MM.1S (cell line): Measurements from ENCODE around the gene USP31.

Experiments
- EZH2 ChIP-seq: fragments of 300-600 bp; sonication (generic); optimal IDR thresholded peaks from 2 replicates; pipeline ENCODE3; 2017; ENCODE audit warnings: low read depth, mild to moderate bottlenecking, antibody characterized with exemption, low read length, mixed read lengths
- EZH2phosphoT487 ChIP-seq: fragments of 300-600 bp; sonication (generic); IDR thresholded peaks from 2 replicates; pipeline ENCODE4 v1.6.1; 2018; ENCODE audit warnings: antibody characterized with exemption, low read length
- TF ChIP-seq, protein P1 (sequence below): fragments of 300-600 bp; sonication (generic); IDR thresholded peaks from 2 replicates; pipeline ENCODE4 v1.5.1; 2016; ENCODE audit warnings: antibody characterized with exemption, low read length, mixed read lengths

DNA sequence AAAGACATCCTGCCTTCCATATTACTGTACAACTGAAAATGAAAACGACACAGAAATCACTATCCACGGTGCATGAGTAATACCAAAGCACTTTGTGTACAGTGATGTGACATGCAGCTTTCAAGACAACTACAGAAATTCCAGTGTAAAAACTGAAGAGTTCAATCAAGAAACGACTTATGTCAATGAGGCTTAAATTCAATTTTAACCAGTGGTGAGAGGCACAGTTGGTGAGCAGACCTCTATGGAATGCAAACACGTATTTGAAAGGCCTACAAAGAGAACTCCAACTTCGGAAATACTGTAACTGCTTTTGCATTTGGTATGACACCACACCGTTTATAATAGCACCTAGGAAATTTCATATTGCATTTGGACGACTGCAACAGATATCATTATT, 87.6 kb downstream of the USP31 start:
- no peak for TF ChIP-seq EZH2
- TF ChIP-seq, protein P1, sequence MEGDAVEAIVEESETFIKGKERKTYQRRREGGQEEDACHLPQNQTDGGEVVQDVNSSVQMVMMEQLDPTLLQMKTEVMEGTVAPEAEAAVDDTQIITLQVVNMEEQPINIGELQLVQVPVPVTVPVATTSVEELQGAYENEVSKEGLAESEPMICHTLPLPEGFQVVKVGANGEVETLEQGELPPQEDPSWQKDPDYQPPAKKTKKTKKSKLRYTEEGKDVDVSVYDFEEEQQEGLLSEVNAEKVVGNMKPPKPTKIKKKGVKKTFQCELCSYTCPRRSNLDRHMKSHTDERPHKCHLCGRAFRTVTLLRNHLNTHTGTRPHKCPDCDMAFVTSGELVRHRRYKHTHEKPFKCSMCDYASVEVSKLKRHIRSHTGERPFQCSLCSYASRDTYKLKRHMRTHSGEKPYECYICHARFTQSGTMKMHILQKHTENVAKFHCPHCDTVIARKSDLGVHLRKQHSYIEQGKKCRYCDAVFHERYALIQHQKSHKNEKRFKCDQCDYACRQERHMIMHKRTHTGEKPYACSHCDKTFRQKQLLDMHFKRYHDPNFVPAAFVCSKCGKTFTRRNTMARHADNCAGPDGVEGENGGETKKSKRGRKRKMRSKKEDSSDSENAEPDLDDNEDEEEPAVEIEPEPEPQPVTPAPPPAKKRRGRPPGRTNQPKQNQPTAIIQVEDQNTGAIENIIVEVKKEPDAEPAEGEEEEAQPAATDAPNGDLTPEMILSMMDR = no peak
- TF ChIP-seq EZH2phosphoT487 = no peak
